Neural progenitor cell (in vitro differentiated cells): ENCODE measurements around the gene GPC4. TPM values are rescaled to one million over a fixed set of nuclear protein-coding genes. Genes with fewer than 3 reads are reported as not detected.

ENCODE experiments used
- DNase-seq: peaks from one replicate; pipeline ENCODE4 v3.0.0-alpha.2; 2016; ENCODE audit warnings: low spot score
- H2AFZ ChIP-seq: fragments of 200-600 bp; sonication (generic); replicated peaks from 2 replicates; pipeline ENCODE4 v1.6.1; 2016; ENCODE audit warnings: antibody characterized with exemption
- H3F3A ChIP-seq: fragments of 200-600 bp; sonication (generic); 2 replicates; pipeline ENCODE4 v1.6.1; 2016; ENCODE audit warnings: antibody characterized with exemption, low read depth
- H3K27ac ChIP-seq: fragments of 200-600 bp; sonication (generic); 2 replicates; pipeline ENCODE4 v1.5.1; 2016; ENCODE audit warnings: mild to moderate bottlenecking
- H3K27me3 ChIP-seq: fragments of 200-600 bp; sonication (generic); 2 replicates; pipeline ENCODE4 v1.6.1; 2016; ENCODE audit warnings: mild to moderate bottlenecking, moderate library complexity
- H3K36me3 ChIP-seq: fragments of 200-600 bp; sonication (generic); 2 replicates; pipeline ENCODE4 v1.5.1; 2016
- H3K4me1 ChIP-seq: fragments of 200-600 bp; sonication (generic); 2 replicates; pipeline ENCODE4 v1.6.1; 2016; ENCODE audit warnings: mixed run types
- H3K4me2 ChIP-seq: fragments of 200-600 bp; sonication (generic); 2 replicates; pipeline ENCODE4 v1.6.1; 2016
- H3K4me3 ChIP-seq: fragments of 200-600 bp; sonication (generic); 2 replicates; pipeline ENCODE4 v1.5.1; 2016
- H3K79me2 ChIP-seq: fragments of 200-600 bp; sonication (generic); 2 replicates; pipeline ENCODE4 v1.6.1; 2016; ENCODE audit warnings: low read depth
- H3K9ac ChIP-seq: fragments of 200-600 bp; sonication (generic); 2 replicates; pipeline ENCODE4 v1.6.1; 2016
- H3K9me3 ChIP-seq: fragments of 200-600 bp; sonication (generic); 2 replicates; pipeline ENCODE4 v1.5.1; 2016; ENCODE audit warnings: low read depth
- H4K20me1 ChIP-seq: fragments of 200-600 bp; sonication (generic); 2 replicates; pipeline ENCODE4 v1.6.1; 2016; ENCODE audit warnings: low read depth
- H3K27ac Mint-ChIP-seq: 3 replicates; pipeline ENCODE4 v1.8.0; 2021; ENCODE audit warnings: mixed read lengths
- H3K27me3 Mint-ChIP-seq: 2 replicates; pipeline ENCODE4 v1.8.0; 2022; ENCODE audit warnings: low read depth, mild to moderate bottlenecking, inconsistent platforms, moderate library complexity, mixed read lengths; ENCODE audit not compliant: insufficient read depth
- H3K36me3 Mint-ChIP-seq: 3 replicates; pipeline ENCODE4 v1.8.0; 2021; ENCODE audit warnings: mixed read lengths
- H3K4me1 Mint-ChIP-seq: 3 replicates; pipeline ENCODE4 v1.8.0; 2021; ENCODE audit warnings: mixed read lengths
- H3K4me3 Mint-ChIP-seq: 3 replicates; pipeline ENCODE4 v1.8.0; 2021; ENCODE audit warnings: mild to moderate bottlenecking, moderate library complexity, mixed read lengths
- H3K9me3 Mint-ChIP-seq: 3 replicates; pipeline ENCODE4 v1.8.0; 2020; ENCODE audit warnings: mixed read lengths
- CTCF ChIP-seq: fragments of 200-600 bp; sonication (generic); IDR thresholded peaks from 2 replicates; pipeline ENCODE4 v1.5.1; 2017; ENCODE audit warnings: antibody characterized with exemption, mild to moderate bottlenecking
- EZH2 ChIP-seq: fragments of 200-600 bp; sonication (generic); IDR thresholded peaks from 2 replicates; pipeline ENCODE4 v1.6.1; 2017; ENCODE audit warnings: antibody characterized with exemption, mild to moderate bottlenecking, moderate library complexity
- EZH2phosphoT487 ChIP-seq: fragments of 200-600 bp; sonication (generic); IDR thresholded peaks from 2 replicates; pipeline ENCODE4 v1.6.1; 2017; ENCODE audit warnings: antibody characterized with exemption
- total RNA-seq: library from RNA; depleted of rRNA; stranded (reverse); fragments of >200 nt; gene quantifications from 2 replicates; pipeline ENCODE4 v1.2.3, GENCODE V29; 2015; ENCODE audit warnings: low replicate concordance

The GPC4 gene
- total RNA-seq, 1 donor from 2014 or later, result 23.6 TPM

GRCh38 chrX:133437356-133437755, 22.1 kb upstream of the GPC4 start:
- TF ChIP-seq CTCF (no peak), EZH2 (no peak), EZH2phosphoT487 (no peak)
- no peak overlapping the region for H2AFZ ChIP-seq
- H3K4me2 ChIP-seq, result peak overlapping the region; percentile 42
- peaks cover 66% of the 10 kb centered on the region for H3F3A ChIP-seq
- no peak overlapping the region for H3K27ac ChIP-seq
- Mint-ChIP-seq H3K36me3 (no peaks in the 10 kb centered on the region), H3K27me3 (peaks cover 11% of the 10 kb centered on the region), H3K4me1 (peaks cover 58% of the 10 kb centered on the region), H3K9me3 (peaks cover 2% of the 10 kb centered on the region), H3K4me3 (no peak overlapping the region), H3K27ac (peak overlapping the region; percentile 51)
- H3K9me3 ChIP-seq, result no peaks in the 10 kb centered on the region
- no peaks in the 10 kb centered on the region for H3K27me3 ChIP-seq
- H3K36me3 ChIP-seq, result no peaks in the 10 kb centered on the region
- no peak overlapping the region for H3K4me3 ChIP-seq
- DNase-seq, result no peak
- no peaks in the 10 kb centered on the region for H4K20me1 ChIP-seq
- peaks cover 30% of the 10 kb centered on the region for H3K4me1 ChIP-seq
- H3K79me2 ChIP-seq, result no peaks in the 10 kb centered on the region
- no peak overlapping the region for H3K9ac ChIP-seq

- H3K9me3 ChIP-seq, result no peaks in the 10 kb centered on the region
- peak; percentile 37 for DNase-seq
- no peak overlapping the region for H3K27ac Mint-ChIP-seq
- no peak overlapping the region for H3K4me3 ChIP-seq
- no peak overlapping the region for H3K9ac ChIP-seq
- no peaks in the 10 kb centered on the region for H4K20me1 ChIP-seq
- peaks cover 56% of the 10 kb centered on the region for H3K4me1 Mint-ChIP-seq
- no peaks in the 10 kb centered on the region for H3K27me3 ChIP-seq
- H3K27me3 Mint-ChIP-seq, result peaks cover 7% of the 10 kb centered on the region
- no peaks in the 10 kb centered on the region for H3K36me3 Mint-ChIP-seq
- H3K4me1 ChIP-seq, result peaks cover 20% of the 10 kb centered on the region
- H3K27ac ChIP-seq, result no peak overlapping the region
- no peak overlapping the region for H2AFZ ChIP-seq
- no peaks in the 10 kb centered on the region for H3K79me2 ChIP-seq
- no peak overlapping the region for H3K4me2 ChIP-seq
- H3K36me3 ChIP-seq, result no peaks in the 10 kb centered on the region
- H3F3A ChIP-seq, result peaks cover 49% of the 10 kb centered on the region
- no peak for TF ChIP-seq EZH2phosphoT487
- no peak for TF ChIP-seq EZH2
- H3K9me3 Mint-ChIP-seq, result peaks cover 2% of the 10 kb centered on the region
- H3K4me3 Mint-ChIP-seq, result peak overlapping the region; percentile 26
These were observed 20.3 kb upstream of the GPC4 start for GRCh38 chrX:133435544-133436124.

DNA sequence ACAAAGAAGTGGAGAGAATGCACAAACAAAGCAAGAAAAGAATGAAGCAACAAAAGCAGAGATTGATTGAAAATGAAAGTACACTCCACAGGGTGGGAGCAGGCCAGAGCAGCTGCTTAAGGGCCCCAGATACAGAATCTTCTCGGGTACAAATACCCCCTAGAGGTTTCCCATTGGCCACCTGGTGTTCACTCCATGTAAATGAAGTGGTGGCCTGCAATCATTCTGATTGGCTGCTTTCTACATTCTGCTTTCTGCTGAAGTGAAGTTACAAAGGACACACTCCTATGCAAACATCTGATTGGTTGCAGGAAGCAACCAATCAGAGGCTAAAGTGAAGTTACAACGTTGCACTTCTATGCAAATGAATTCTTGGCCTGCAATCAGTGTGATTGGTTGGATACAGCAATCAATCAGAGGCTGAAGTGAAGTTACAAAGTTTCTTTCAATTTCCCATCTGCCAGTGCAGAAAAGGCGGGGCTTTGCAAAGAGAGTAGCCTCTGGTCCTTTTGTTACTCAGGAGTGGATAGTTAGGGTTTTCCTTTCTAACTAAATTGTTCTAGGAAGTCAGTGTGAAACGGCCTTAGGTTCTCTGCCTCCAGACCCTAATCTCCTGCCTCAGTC, 19.0 kb upstream of the GPC4 start:
- Mint-ChIP-seq H3K4me1 (peaks cover 55% of the 10 kb centered on the region), H3K36me3 (no peaks in the 10 kb centered on the region), H3K4me3 (no peak overlapping the region), H3K9me3 (peaks cover 2% of the 10 kb centered on the region), H3K27me3 (peaks cover 8% of the 10 kb centered on the region), H3K27ac (no peak overlapping the region)
- Histone ChIP-seq H3K9me3 (no peaks in the 10 kb centered on the region), H3F3A (peaks cover 37% of the 10 kb centered on the region), H3K79me2 (no peaks in the 10 kb centered on the region), H3K27me3 (no peaks in the 10 kb centered on the region), H2AFZ (no peak overlapping the region), H3K4me1 (peaks cover 22% of the 10 kb centered on the region), H3K9ac (no peak overlapping the region), H4K20me1 (no peaks in the 10 kb centered on the region), H3K4me2 (no peak overlapping the region), H3K27ac (no peak overlapping the region), H3K4me3 (no peak overlapping the region), H3K36me3 (no peaks in the 10 kb centered on the region)
- no peak for DNase-seq
- TF ChIP-seq EZH2, result no peak
- TF ChIP-seq EZH2phosphoT487, result no peak
- no peak for TF ChIP-seq CTCF

GRCh38 chrX:133419911-133420310, 4.6 kb upstream of the GPC4 start:
- peaks cover 20% of the 10 kb centered on the region for H3K4me1 Mint-ChIP-seq
- no peaks in the 10 kb centered on the region for H3K36me3 Mint-ChIP-seq
- H4K20me1 ChIP-seq, result no peaks in the 10 kb centered on the region
- no peak overlapping the region for H3K9ac ChIP-seq
- H3K27me3 ChIP-seq, result no peaks in the 10 kb centered on the region
- DNase-seq, result no peak
- H2AFZ ChIP-seq, result no peak overlapping the region
- H3K79me2 ChIP-seq, result peaks cover 3% of the 10 kb centered on the region
- TF ChIP-seq CTCF (no peak), EZH2 (no peak), EZH2phosphoT487 (no peak)
- H3K4me1 ChIP-seq, result peaks cover 6% of the 10 kb centered on the region
- no peaks in the 10 kb centered on the region for H3K9me3 Mint-ChIP-seq
- H3K27me3 Mint-ChIP-seq, result peaks cover 16% of the 10 kb centered on the region
- no peaks in the 10 kb centered on the region for H3K36me3 ChIP-seq
- H3K27ac Mint-ChIP-seq, result no peak overlapping the region
- peaks cover 9% of the 10 kb centered on the region for H3F3A ChIP-seq
- H3K4me3 ChIP-seq, result no peak overlapping the region
- H3K27ac ChIP-seq, result no peak overlapping the region
- H3K4me2 ChIP-seq, result no peak overlapping the region
- H3K9me3 ChIP-seq, result no peaks in the 10 kb centered on the region
- H3K4me3 Mint-ChIP-seq, result no peak overlapping the region
